Limb (tissue), 2 donors: Measurements from ENCODE around the gene NGDN.
A peak's percentile ranks its signal among the peaks of the same experiment; 100 is the strongest.

Experiments
- DNase-seq, 2 donors: peaks; one replicate each; pipeline ENCODE4 v3.0.0-alpha.2; 2016; ENCODE audit errors: extremely low spot score in 2 of 2

Gene NGDN

GRCh38 chr14:23520899-23521533 is 51.5 kb downstream of the NGDN start:
- DNase-seq, result no peak

- DNase-seq, result peak in 1 of 2 donors; percentile 26
Observed at GRCh38 chr14:23521785-23522640, 52.5 kb downstream of the NGDN start.

GRCh38 chr14:23522643-23523198 is 53.2 kb downstream of the NGDN start:
- DNase-seq, result no peak

GRCh38 chr14:23523229-23524016 is 53.9 kb downstream of the NGDN start:
- no peak for DNase-seq

GRCh38 chr14:23524954-23525353 is 55.5 kb downstream of the NGDN start:
- no peak for DNase-seq

- no peak for DNase-seq
Observed at GRCh38 chr14:23525611-23526010, 56.1 kb downstream of the NGDN start.
